Cerebellar cortex (tissue), 1 donor: ENCODE data around the gene SBF2.
"Not testable (repeated sequence)": the region's sequence is repeated elsewhere in the genome, so short reads cannot be mapped to it uniquely, and the experiment has no call there.

Source experiments
- DNase-seq: peaks from one replicate; pipeline ENCODE4 v3.0.0-alpha.2; 2015; ENCODE audit warnings: low spot score

Gene SBF2

GRCh38 chr11:9748361-9748970 lies 545.6 kb downstream of the SBF2 start:
- DNase-seq = peak; percentile 64

DNA sequence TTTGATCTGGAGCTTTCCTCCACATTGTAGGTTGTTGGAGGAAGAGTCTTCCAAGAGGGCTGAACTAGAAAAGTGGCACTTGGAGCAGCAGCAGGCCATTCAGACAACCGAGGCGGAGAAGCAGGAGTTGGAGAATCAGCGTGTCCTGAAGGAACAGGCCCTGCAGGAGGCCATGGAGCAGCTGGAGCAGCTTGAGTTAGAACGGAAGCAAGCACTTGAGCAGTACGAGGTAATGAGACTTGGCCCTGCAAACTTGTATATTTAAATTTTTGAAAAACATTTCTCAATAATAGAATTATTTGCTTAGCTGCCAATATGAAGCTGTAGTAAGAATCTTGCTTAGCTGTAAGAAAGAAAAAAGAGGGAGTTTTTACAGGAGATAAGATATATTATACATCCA lies 546.2 kb downstream of the SBF2 start:
- no peak for DNase-seq

- DNase-seq = no peak
Measured at GRCh38 chr11:9747229-9747628, 546.8 kb downstream of the SBF2 start.

- no peak for DNase-seq
Measured at GRCh38 chr11:9745411-9746211, 548.4 kb downstream of the SBF2 start.

DNA sequence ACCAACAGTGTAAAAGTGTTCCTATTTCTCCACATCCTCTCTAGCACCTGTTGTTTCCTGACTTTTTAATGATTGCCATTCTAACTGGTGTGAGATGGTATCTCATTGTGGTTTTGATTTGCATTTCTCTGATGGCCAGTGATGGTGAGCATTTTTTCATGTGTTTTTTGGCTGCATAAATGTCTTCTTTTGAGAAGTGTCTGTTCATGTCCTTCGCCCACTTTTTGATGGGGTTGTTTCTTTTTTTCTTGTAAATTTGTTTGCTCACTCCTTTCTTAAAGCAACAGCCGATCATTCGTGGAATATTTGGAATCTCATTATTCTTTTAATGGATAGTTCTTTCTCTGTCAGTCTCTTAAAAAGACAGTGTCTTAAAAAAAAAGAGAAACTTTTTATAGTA lies 550.5 kb downstream of the SBF2 start:
- not testable (repeated sequence) for DNase-seq

GRCh38 chr11:9741260-9741659 lies 552.8 kb downstream of the SBF2 start:
- no peak for DNase-seq

DNA sequence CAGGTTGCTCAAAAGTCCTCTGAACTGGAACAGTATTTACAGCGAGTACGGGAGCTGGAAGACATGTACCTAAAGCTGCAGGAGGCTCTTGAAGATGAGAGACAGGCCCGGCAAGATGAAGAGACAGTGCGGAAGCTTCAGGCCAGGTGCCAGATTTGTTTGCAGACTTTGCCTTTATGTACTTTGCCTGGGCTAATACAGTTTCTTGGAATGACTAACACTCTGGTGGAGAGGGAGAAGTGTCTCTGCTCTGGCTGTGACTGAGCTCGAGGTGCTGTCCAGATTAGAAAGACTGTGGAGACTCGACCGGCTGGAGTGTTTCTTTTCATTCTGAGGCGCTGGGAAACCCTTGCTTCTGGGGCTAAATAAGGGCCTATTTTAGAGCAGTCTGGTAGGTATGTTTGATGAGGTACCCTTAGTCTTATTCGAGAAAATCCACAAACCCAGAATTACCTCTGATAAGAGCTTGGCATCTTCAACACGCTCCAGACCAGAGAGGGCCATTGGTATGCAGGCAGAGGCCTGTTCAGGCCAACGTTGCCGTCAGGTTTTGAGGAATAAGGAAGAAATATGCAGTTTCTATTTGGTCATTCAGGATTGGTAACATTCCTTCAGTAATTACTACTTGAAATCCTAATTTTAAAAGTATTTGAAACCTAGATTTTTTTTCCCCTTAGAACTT lies 553.7 kb downstream of the SBF2 start:
- DNase-seq = no peak

GRCh38 chr11:9739123-9739900 lies 554.7 kb downstream of the SBF2 start:
- no peak for DNase-seq

GRCh38 chr11:9738707-9739106 lies 555.3 kb downstream of the SBF2 start:
- DNase-seq = no peak

GRCh38 chr11:9738116-9738515 lies 555.9 kb downstream of the SBF2 start:
- DNase-seq = no peak

- DNase-seq = no peak
Measured at GRCh38 chr11:9736365-9736764, 557.7 kb downstream of the SBF2 start.

DNA sequence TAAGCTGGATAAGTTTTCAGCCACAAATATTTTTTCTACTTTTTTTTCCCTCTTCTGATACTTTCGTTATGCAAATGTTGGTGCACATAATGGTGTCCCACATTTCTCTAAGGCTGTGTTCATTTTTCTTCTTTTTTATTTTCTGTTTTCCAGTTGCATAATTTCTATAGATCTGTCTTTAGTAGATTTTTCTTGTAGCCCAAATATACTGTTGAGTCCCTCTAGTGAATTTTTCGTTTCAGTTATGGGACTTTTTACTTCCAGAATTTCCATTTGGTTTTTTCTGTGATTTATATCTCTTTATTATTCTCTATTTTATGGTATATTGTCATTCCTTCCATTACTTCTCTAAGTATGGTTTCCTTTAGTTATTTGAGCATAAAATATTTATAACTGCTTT lies 558.1 kb downstream of the SBF2 start:
- DNase-seq = no peak

DNA sequence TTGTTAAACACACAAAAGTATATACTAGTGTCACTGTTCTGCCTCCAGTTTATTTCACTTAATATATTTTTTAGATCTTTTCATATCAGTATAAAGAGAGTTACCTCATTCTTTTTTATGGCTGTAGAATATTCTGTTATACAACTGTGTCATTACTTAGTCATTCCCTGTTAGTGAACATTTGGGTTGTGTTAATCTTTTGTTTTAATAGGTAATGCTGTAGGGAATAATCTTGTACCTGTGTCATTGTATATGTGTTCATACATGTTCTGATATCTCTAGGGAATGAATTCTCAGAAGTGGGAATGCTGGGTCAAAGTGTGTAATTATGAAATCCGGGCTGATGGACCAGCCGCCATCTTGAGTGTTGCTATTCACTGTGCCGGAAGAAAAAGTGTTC lies 558.8 kb downstream of the SBF2 start:
- no peak for DNase-seq

DNA sequence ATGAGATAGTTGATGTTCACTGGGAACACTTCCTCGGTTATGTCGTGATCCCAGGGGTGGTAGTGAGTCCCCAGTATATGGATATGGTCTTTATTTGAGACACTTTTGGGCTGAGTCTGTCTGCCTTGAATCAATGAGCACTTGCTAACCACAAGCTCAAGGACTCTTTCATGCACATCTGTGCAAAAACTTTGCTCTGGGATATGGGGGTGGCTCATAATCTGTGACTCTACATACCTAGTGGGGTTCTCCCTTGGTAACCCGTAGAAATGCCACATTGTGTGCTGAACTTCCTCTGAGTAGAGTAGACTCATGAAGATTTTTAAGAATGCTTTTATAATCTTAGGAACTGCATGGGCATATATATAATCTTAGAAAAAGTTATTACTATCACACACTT lies 560.8 kb downstream of the SBF2 start:
- DNase-seq = no peak

DNA sequence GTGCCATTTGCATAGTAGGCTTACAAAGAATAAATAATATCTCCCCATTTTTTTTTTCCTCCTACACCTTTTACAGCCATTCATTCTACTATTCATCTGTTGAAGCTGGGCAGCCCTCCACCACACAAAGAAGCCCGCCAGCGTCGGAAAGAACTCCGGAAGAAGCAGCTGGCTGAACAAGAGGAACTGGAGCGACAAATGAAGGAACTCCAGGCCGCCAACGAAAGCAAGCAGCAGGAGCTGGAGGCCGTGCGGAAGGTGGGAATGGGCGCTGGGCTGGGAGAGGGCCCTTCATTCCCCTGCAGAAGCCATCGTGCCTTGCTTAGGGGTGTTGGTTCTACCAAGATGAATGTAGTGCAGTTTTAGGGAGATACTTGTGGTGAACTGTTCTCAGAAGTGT lies 561.6 kb downstream of the SBF2 start:
- DNase-seq = no peak

GRCh38 chr11:9731256-9731655 lies 562.8 kb downstream of the SBF2 start:
- no peak for DNase-seq
